Stimulated activated CD4-positive, alpha-beta T cell treated with anti-CD3 and anti-CD28 coated beads, TNF-alpha, amount 100 ng/mL, for 4 hours (primary cell): ENCODE measurements around the gene TANGO2.
A peak's percentile ranks its signal among the peaks of the same experiment; 100 is the strongest.
"Not testable (repeated sequence)": the region's sequence is repeated elsewhere in the genome, so short reads cannot be mapped to it uniquely, and the experiment has no call there.

Experiments used
- DNase-seq, 3 experiments: peaks; one replicate each; pipeline ENCODE4 v3.0.0-alpha.2; 2020; ENCODE audit warnings: low read depth in 3 of 3

TANGO2 gene

DNA sequence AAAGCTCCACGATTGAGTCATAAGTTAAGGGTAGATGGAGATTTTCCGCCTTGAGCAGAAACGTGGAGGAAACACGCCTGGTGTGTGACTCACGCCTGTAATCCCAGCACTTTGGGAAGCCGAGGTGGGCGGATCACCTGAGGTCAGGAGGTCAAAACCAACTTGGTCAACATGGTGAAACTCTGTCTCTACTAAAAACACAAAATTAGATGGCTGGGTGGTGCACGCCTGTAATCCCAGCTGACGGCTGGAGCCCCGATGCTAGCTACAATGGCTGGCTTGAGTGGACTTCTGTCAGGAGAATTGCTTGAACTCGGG lies 41.8 kb downstream of the TANGO2 start:
- no peak for DNase-seq

DNA sequence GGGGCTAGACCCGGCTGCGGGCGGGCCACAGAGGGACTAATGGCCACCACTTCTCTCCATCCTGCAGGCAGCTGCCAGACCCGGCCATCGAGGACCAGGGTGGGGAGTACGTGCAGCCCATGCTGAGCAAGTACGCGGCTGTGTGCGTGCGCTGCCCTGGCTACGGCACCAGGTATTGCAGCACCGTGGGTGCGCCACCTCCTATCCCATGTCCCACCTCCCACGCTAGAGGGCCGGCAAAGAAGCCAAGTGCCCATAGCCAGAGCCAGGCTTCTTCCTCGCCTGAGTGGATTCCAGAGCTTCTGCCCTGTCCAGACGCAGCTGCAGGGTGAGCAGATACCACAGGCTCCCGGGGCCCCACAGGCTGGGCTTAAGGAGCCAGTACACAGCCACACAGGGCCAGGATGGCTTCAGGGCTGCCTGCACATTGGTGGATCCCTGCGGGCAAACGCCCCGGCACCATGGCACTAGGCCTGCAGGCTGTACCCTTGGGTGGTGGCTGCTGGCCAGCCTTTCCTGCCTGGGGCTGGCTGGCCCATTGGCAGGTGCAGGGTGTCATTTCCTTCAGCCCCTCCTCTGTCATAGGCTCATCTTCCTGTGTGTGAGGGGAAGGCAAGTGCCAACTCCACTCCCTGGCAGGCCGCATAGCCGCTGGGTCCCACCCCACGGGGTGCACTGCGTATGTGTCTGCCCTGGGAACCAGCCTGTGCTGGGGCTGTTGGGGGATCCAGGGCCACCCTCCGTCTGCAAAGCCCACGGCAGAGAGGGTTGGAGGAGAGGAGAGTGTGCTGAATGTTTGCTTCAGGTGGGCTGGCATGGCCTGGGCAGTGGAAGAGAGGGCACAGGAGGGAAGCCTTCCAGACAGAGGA lies 42.6 kb downstream of the TANGO2 start:
- DNase-seq, result no peak

DNA sequence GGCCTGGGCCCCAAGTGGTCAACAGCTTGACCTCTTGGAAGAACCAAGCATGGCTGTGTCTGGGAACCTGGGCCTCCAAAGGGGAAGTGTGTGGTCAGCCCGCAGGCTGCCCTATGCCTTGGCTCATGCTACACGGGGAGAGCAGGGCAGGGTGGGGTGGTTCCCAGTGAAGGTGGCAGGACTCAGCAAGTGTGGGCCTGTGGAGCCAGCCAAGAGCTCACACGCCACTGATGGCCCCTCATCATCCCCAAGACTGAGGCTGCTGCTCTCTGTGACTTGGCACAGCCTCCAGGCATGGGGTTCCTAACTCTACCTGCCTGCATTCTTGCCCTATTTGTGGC lies 43.2 kb downstream of the TANGO2 start:
- DNase-seq, result no peak

DNA sequence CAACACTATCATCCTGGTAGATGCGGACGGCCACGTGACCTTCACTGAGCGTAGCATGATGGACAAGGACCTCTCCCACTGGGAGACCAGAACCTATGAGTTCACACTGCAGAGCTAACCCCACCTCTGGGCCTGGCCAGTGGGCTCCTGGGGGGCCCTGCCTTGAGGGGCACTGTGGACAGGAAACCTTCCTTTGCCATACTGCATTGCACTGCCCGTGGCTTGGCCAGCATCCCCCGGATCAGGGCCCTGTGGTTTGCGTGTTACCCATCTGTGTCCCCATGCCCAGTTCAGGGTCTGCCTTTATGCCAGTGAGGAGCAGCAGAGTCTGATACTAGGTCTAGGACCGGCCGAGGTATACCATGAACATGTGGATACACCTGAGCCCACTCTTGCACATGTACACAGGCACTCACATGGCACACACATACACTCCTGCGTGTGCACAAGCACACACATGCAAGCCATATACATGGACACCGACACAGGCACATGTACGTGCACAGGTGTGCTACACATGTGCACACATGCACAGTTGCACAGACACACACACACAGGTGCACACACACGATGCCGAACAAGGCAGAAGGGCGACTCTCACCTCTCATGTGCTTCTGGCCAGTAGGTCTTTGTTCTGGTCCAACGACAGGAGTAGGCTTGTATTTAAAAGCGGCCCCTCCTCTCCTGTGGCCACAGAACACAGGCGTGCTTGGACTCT lies 43.8 kb downstream of the TANGO2 start:
- DNase-seq, result no peak

DNA sequence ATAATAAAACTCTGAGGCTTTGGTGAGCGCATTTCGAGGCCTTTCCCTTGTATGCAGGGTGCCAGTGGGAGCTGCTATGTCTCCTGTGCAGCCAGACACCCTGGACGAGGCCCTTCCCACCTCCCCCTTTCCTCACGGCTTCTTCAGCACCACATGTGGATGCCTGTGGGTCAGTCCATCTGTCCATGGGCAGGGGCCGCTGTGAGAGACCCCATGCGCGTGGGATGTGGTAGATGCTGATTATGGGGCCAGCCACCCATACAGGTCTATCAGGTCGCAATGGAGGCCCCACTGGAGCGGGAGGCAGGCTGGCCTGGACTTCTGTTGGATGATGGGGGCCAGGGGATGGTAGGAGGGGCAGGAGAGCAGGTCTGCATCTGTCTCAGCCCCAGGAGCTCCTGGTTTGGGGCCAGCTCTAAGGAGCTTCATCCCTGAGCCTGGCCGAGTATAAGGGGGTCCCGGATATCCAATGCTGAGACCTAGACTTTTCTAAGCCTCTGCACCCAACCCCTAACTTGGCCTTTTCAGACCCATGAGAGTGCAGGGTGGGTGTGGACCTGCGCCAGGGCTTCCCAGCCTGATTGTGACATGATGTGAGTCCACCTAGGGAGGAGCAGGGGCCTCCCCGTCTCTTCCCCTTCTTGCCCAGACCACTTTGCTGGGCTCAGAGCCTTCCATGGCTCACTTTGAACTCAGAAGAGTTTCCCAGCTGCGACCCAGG lies 45.1 kb downstream of the TANGO2 start:
- DNase-seq, result no peak

DNA sequence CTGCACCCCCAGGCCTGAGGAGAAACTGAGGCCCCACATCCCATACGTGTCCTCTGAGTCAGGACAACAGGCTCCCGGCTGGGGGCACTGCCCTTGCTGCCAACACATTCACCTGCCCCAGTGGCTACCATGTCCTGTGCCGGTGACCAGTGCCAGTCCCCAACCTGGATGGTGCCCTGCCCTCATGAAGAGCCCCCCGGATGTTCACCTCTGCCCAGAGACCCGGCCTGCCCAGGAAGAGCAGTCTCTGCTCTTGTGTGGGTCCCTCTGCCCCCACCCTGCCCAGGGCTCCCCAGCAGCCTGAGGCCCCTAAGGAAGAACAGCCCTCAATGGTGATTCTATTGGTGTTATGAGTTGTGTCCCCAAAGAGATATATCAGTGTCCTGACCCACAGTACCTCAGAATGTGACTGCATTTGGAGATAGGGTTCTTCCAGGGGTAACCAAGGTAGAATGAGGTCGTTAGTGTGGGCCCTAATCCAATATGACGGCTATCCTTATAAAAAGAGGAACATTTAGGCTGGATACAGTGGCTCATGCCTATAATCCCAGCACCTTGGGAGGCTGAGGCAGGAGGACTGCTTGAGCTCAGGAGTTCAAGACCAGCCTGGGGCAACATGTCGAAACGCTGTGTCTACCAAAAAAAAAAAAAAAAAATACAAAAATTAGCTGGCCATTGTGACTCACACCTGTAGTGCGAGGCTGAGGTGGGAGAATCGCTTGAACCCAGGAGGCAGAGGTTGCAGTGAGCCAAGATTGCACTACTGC lies 45.9 kb downstream of the TANGO2 start:
- no peak for DNase-seq

DNA sequence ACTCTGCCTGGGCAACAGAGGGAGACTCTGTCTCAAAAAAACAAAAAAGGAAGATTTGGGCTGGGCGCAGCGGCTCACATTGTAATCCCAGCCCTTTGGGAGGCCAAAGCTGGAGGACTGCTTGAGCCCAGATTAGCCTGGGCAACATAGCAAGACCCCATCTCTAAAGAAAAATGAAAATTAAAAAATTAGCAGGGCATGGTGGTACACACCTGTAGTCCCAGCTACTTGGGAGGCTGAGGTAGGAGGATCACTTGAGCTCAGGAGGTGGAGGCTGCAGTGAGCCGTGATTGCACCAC lies 46.4 kb downstream of the TANGO2 start:
- not testable (repeated sequence) for DNase-seq

DNA sequence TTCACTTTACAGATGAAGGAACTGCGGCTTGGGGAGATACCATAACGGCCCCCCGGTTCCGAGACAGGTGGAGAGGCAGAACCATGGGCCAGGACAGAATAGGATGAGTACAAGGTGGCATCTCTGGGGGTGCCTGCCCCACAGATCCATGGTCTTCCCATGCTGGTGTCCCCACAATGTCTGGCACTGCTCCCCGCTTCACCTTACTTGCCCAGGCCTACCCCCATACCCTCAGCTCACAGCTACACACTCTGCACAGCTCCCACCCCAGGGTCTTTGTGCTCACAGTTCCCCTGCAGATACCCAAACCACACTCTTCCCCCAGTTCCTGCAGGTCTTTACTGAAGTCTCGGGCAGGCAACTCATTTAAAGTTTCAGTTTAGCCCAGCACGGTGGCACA lies 47.7 kb downstream of the TANGO2 start:
- DNase-seq, result no peak

DNA sequence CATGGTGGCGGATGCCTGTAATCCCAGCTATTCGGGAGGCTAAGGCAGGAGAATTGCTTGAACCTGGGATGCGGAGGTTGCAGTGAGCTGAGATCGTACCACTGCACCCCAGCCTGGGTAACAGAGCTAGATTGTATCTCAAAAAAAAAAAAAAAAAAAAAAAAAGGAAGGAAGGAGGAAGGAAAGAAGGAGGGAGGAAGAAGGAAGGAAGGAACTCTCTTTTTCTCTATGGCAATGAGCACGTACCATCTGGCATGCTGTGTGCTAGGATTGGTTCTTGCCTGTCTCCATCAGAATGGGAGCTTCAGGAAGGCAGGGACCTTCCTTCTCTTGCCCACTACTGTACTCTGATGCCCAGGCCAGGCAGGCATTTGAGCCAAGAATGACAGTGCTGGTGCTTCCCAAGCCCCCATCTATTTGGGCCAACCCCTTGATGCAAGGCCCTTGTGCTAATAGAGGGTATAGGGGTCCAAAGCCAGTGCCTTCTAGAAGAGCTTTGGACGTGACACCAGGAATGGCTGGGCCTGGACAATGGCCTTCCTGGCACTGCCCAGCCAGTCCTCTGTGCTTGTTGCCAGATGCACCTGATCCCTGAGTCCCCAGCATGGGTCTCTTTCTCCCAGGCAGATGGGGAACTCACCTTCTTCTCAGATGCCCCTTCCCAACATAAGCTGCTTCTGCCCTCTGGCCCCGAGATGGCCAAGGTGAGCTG lies 48.6 kb downstream of the TANGO2 start:
- no peak for DNase-seq

DNA sequence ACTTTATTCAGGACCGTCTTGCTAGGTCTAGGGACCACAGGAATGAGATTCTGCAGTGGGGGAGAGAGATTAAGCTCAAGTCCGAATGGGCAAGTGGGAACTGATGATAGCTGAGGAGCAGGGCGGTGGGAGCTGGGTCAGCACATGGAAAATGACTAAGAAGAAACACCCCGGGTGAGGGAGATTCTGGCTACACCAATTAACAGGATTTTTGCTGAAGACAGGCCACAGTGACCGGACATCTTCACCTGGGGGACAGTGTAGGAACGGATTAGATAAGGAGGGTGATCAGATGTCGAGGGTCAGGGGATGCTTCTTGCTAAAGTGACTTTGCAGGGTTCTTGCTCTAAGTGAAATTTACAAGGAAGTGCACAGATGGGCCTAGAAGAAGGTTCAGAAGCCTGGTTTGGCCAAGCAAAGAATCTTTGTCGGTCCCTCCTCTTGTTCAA lies 50.6 kb downstream of the TANGO2 start:
- DNase-seq, result no peak

DNA sequence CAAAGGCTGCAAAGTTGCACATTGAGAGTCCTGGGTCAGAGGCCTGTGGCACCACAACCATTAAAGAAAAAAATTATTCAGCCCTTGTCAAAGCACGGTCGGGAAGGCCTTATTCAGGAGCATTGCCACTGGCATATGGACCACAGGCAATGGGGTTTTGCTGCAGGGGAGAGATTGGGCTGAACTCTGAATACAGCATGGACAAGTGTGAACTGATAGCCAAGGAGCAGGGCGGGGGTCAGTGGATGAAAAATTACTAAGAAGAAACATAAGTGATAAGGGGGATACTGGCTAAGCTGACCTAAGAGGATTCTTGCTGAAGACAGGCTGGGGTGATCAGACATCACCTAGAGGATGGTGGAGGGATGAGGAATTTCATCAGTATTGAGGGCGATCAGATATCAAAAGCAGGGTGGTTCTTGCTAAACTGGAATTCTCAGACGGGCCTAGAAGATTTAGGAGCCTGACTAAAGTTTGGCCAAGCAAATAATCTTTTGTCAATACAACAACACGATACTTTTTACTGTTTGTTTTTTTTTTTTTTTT lies 55.8 kb downstream of the TANGO2 start:
- no peak for DNase-seq

DNA sequence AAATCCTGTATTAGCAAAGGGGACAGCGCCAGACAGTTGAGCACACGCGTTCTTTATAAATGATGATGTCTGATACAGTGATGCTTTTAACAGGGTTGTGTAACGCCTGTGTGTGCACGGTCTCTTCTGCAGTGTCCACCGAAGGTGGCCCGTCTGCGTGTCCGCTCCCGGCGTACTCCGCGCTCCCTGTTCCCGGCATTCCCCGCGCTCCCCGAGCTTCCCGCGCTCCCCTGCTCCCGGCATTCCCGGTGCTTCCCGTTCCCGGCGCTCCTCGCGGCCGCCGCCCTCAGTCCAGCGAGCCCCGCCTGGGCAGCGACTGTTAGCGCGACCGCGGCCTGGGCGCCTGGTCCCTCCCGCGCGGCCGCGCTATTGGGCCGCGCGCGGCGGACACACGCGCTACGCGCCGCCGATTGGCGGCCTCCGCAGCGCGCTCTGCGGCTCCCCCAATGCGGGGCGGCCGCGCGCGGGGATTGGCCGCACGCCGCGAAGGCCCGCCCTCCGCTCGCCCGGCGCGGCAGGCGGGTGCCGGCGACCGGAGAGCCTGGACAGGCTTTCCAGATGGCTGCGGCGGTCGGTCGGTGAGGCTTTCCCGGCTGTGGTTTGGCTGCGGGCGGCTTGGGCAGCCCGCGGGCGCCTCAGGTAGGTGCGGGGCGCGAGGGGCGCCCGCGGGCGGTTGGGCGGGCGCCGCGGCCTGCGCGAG lies 59.0 kb downstream of the TANGO2 start, which contains the start of gene DGCR8:
DGCR8 (plus strand) TSS at position 497 of the 700 bp plus-strand sequence. CDS start 5,723 bp downstream, outside the sequence.
- DNase-seq, result peak; percentile 23 to 61 (median 55)

DNA sequence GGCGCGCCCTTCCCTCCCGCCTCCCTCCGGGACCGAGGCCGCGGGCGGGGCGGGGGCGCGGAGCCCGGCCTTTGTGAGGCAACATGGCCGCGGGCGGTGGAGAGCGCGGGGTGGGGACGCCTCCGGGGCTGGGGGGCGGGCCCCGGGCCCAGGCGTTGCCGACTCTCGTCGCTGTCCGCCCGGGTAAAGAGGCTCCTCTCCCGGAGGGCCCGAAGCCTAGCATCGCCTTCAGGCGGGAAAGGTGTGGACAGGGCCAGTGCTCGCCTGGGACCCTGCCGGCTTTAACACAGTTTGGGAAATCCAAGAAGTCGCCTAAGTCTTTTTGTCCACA lies 59.5 kb downstream of the TANGO2 start:
- DNase-seq, result peak; percentile 55 to 63 (median 60)

DNA sequence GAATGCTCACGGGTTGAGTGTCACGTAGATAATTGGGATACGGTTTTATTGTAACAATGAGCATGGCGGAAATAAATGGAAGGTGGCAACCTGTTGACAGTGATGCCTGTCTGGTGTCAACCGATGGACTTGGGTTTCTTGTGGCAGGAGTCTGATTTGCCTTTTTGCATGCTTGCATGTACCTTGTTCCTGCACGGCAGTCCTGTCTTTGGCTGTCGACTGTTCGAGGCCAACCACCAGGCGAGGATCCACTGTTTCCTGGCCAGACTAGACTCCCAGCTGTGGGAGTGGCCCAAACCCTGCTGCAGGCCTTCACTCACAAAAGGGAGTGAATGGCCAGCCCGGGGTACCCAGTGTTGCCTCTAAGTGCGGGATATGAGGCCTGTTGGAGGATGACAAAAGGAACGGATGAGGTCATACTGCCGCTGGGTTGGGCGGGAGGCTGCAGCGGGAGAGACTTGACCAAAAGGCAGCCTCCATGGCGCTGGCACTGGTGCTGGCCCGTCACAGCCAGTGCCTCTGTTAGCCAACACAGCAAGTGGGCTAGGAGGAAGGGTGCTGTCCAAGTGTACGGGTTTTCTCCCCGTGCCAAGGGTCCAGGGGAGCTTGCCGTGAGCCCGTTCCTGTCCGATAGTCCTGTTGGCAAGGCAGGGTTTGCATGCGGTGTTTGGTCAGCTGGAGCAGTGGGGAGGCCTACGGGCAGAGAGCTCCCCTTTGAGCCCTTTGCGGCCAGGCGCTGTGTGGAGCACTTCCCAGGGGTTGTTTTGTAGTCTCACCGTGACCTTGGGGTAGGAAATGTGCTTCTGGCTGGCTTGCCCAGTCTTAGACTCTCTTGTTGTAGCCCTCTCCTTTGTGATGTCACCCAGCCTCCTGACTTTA lies 60.1 kb downstream of the TANGO2 start:
- DNase-seq, result no peak

DNA sequence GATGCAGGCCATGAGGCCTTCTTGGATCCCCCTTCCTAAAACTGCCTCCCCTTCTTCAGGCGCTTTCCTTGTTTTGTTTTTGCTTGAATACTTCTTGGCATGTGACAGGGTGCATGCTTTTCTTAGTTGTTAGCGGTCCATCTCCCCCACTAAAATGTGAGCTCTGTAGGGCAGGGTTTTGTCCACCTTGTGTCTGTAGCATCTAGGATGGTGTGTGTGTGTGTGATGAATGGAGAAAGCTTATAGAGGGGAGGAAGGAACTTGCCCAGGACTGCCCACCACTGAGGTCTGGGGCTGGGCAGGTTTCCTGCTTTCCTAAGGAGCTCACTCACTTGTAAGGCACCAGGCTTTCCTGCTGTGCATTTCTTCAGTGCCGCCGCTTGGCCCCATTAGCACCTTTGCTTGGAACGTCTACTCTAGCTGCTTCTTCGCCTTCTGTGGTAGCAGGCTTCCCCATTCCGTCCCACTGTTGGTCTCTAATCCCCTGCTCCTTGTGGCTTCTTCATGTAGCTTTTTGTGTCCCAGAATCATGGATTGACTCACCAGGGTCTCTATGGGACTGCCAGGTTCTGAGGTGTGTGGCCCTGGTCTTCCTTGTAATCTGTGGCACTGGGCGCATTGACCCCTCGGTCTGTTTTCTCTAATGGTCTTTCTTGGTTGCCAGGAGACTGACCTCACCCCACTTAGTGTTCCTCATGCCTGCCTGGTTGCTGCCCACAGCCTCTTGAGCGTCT lies 62.4 kb downstream of the TANGO2 start:
- DNase-seq, result no peak

DNA sequence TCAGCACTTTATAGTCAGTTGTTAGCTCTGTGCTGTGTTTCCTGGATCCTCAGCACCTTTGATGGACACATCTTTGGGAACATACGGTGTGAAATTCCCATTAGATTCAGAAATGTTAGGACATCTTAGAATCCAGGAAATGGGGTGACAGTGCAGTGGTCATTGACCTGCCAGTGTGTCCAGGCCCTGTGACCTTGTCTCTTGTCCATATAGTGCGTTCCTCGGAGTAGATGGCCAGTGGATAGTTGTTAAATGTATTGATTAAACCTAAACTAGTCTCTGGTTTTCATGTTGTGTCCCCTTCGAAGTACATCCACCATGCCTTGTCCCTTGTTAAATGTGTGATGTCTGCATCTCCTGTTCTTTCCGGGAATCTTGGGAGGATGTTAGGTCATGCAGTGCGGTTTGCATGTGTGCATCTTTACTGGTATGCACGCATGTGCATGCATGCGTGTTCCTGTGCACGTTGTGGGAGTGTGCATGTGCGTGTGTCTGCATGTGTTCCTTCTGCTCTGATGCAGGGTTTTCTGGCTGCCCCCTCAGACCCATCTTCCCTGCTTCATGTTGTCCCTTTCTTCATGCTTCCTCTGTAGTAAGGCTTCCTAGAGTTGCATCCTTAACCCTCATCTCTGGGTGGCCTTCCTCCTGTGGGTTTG lies 63.1 kb downstream of the TANGO2 start:
- no peak for DNase-seq

DNA sequence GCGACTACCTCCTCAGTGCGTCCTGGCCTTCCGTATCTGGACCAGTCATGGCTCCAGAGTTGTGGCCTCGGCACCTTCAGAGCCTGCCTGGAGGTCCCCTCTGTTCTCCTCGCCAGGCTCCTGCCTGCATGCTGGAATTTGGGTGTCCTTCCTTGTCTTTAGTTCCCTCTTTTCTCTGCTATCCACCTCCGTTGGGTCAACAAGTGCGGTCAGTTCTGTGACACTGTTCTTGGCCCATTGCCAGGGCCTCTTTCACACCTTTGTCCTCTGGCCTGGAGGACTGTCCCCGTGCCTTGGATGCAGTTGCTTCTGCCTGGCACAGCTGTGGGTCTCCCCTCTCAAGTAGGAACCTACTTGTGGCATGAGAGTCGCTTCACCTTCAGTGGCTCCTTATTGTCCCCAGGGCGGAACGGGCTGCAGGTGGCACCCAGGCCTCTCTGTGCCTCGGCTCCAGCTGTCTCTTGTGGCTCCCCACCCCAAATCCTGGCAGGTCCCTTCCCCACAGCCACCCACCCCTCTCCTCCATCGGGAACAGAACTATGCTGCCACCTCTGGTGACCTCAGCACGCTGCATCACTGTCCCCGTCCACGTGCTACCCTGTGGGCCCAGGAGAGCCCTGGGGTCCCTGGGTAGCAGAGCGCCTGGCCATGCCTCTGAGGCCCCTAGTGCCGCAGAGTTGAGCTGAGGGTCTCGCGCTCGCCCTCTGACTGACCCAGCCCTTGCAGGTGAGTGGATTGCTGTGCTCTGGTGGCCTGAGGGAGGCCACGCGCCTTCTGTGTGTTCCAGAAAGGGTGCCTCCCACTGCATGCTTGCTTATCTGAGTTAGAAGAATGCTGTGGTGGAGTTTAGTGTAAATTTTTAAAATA lies 63.9 kb downstream of the TANGO2 start:
- DNase-seq, result no peak
